GM18951 (cell line): ENCODE data around the gene CREBZF.
"Not testable (repeated sequence)": the region's sequence is repeated elsewhere in the genome, so short reads cannot be mapped to it uniquely, and the experiment has no call there.

Experiments used
- POLR2A ChIP-seq: IDR thresholded peaks from 4 replicates; pipeline ENCODE4 v1.6.1; 2011; ENCODE audit warnings: mild to moderate bottlenecking; ENCODE audit not compliant: insufficient read length, insufficient read depth; ENCODE audit errors: extremely low read depth
- in situ Hi-C: fragments of 300-500 bp; cut with MboI; formaldehyde crosslinking; loops from one replicate; pipeline ENCODE4 v1.12.0; 2022; ENCODE audit warnings: low sequenced_read_pairs, mixed read lengths, inconsistent platforms; ENCODE audit not compliant: unreplicated experiment

CREBZF gene

GRCh38 chr11:85685125-85685819 lies 20.3 kb upstream of the CREBZF start:
- in situ Hi-C loops, result no loop called here
- TF ChIP-seq POLR2A, result no peak

DNA sequence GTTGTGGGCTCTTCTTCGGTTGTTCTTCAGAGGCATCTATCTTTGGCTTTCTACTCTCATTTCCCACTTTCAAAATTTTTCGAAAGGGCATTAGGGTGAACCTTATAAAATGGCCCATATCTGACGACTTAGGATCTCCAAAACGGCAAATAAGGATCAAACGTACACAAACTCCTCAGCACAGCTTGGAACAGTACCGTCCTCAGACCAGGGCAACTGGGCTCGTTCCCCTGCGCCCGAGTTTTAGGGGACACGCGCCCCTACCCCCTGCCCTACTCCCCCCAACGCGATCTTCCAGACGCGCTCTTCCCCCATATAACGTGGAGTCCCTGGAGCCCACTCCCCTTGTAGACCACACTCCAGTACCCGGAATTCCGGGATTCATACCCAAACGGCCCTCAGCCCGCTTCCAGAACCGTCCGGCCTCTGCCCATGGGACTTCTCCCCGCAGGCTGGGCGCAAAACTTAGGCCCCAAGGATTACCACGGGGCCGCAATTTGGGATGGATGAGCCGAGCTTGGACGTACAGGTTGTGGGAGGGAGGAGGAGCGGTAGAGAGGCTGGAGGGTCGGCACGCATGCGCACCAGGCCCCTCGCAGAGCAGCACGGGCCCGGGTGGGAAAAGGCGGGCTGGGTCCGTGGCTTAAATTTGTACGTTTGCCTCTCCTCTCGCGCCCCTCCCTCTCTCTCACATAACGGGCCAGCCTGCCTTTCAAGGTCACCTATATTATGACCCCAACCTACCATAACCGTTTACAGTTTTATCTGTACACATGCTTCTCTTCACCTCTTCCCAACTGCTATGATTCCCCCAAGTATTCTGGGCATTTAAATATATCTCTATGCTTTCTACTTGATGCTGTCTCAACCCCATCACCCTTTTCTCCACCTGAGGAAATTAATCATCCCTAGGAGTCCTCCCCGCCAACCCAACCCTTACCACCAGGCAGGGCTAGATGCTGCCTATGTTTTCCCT lies 17.7 kb upstream of the CREBZF start:
- TF ChIP-seq POLR2A, result peak; percentile 49
- in situ Hi-C loops, result no loop called here

DNA sequence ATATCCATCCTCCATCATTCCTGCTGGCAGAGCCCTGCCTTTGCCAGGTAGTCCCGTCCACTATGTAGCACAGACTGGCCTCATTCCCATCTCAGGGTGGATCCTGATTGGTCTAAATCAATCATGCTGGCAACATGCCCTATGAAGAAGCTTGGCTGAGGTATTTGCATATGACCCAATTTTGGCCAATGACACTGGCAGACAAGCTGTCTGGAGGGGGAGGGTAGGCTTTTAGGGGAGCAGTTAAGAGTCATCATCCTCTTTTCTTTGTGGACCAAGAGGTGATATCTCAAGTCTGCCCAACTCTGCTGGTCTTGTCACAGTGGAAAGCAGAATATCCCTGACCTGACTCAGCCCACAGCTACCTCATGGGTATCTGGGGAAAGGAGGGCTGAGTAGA lies 16.0 kb upstream of the CREBZF start:
- in situ Hi-C loops, result no loop called here
- no peak for TF ChIP-seq POLR2A

DNA sequence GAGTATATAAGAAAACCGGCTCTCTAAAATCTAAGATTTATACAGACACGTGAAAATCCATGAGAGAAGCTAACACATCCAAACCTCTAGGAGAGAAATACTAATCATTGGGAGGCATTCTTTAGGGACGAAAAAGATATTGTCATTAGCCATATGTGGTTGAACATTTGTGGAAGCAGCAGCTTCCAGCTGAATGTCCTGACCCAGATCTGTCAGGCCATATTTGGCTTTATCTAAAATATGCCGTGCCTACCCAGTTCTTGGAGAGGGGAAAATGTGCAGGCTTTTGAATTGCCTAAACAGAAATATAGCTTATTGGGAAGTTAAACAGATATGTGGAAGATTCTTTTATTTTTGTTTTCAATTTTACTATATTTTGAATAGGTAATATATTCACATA lies 14.6 kb upstream of the CREBZF start:
- in situ Hi-C loops, result no loop called here
- no peak for TF ChIP-seq POLR2A

GRCh38 chr11:85673393-85673792 lies 8.5 kb upstream of the CREBZF start:
- TF ChIP-seq POLR2A, result no peak
- in situ Hi-C loops, result no loop called here

- in situ Hi-C loops, result no loop called here
- TF ChIP-seq POLR2A, result no peak
These were observed 7.4 kb upstream of the CREBZF start for GRCh38 chr11:85672105-85672902.

GRCh38 chr11:85670949-85671663 lies 6.2 kb upstream of the CREBZF start:
- in situ Hi-C loops, result not testable (repeated sequence)

DNA sequence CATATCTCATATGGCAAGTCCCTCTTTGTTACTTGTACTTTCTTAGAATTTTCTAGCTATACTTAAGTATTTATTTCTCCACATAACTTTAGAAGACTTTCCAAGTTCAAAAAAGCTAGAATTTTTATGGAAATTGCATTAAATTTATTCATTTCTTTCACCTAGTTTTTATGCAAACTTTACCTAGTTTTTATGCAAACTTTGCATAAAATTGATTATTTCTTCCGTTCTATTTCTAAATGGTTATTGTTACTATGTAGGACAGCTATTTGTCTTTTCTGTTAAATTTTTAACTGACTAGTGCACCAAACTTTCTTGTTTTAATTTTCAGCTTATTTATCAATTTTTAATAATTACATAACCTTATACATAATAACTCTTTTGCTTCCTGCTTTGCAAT lies 3.2 kb upstream of the CREBZF start:
- no peak for TF ChIP-seq POLR2A
- in situ Hi-C loops, result no loop called here

GRCh38 chr11:85666687-85667086 lies 1.8 kb upstream of the CREBZF start:
- TF ChIP-seq POLR2A, result no peak

GRCh38 chr11:85665733-85666132 lies 804 bp upstream of the CREBZF start:
- in situ Hi-C loops, result no loop called here
- no peak for TF ChIP-seq POLR2A

More at GRCh38 chr11:85666687-85667086, 1.8 kb upstream of the CREBZF start:
- in situ Hi-C loops, result no loop called here

- TF ChIP-seq POLR2A, result peak; percentile 52
- in situ Hi-C loops, result no loop called here
These were observed 945 bp downstream of the CREBZF start for GRCh38 chr11:85663753-85664614.
